ENCODE measurements around the gene ANKFY1.
A peak's percentile ranks its signal among the peaks of the same experiment; 100 is the strongest.
"Not testable (repeated sequence)": the region's sequence is repeated elsewhere in the genome, so short reads cannot be mapped to it uniquely, and the experiment has no call there.

Gene ANKFY1

GRCh38 chr17:4258867-4259266 is 4.9 kb downstream of the ANKFY1 start:
- no peak for FAIRE-seq

GRCh38 chr17:4256952-4257351 is 6.8 kb downstream of the ANKFY1 start:
- FAIRE-seq = no peak

- FAIRE-seq = not testable (repeated sequence)
Observed at GRCh38 chr17:4255271-4255670, 8.5 kb downstream of the ANKFY1 start.

- FAIRE-seq = no peak
Observed at GRCh38 chr17:4250887-4251286, 12.9 kb downstream of the ANKFY1 start.

- FAIRE-seq = peak; percentile 66
Observed at GRCh38 chr17:4249452-4250029, 14.2 kb downstream of the ANKFY1 start.

GRCh38 chr17:4248504-4249277 is 15.1 kb downstream of the ANKFY1 start:
- FAIRE-seq = no peak

GRCh38 chr17:4247971-4248388 is 15.8 kb downstream of the ANKFY1 start:
- FAIRE-seq = no peak

- FAIRE-seq = no peak
Observed at GRCh38 chr17:4247361-4247970, 16.3 kb downstream of the ANKFY1 start.

GRCh38 chr17:4246674-4247073 is 17.1 kb downstream of the ANKFY1 start:
- no peak for FAIRE-seq

GRCh38 chr17:4241535-4241934 is 22.2 kb downstream of the ANKFY1 start:
- no peak for FAIRE-seq

- no peak for FAIRE-seq
Observed at GRCh38 chr17:4236456-4236855, 27.3 kb downstream of the ANKFY1 start.

GRCh38 chr17:4235372-4236279 is 28.2 kb downstream of the ANKFY1 start:
- no peak for FAIRE-seq

- no peak for FAIRE-seq
Observed at GRCh38 chr17:4234401-4234800, 29.4 kb downstream of the ANKFY1 start.

- no peak for FAIRE-seq
Observed at GRCh38 chr17:4233668-4234258, 30.0 kb downstream of the ANKFY1 start.

- FAIRE-seq = no peak
Observed at GRCh38 chr17:4232168-4232813, 31.5 kb downstream of the ANKFY1 start.

GRCh38 chr17:4229627-4230541 is 33.9 kb downstream of the ANKFY1 start:
- no peak for FAIRE-seq

GRCh38 chr17:4221899-4222659 is 41.7 kb downstream of the ANKFY1 start:
- no peak for FAIRE-seq

GRCh38 chr17:4221163-4221562 is 42.6 kb downstream of the ANKFY1 start:
- FAIRE-seq = no peak

GRCh38 chr17:4220655-4221054 is 43.1 kb downstream of the ANKFY1 start:
- no peak for FAIRE-seq

- no peak for FAIRE-seq
Observed at GRCh38 chr17:4219241-4219640, 44.5 kb downstream of the ANKFY1 start.

All from TTC549 (cell line).